HG03558 (cell line): Measurements from ENCODE around the gene MME.

ENCODE experiments used
- ATAC-seq: cut with Tn5 transposase; IDR thresholded peaks from one replicate; pipeline ENCODE4 v1.9.1; 2021; ENCODE audit warnings: moderate number of reproducible peaks; ENCODE audit not compliant: unreplicated experiment; ENCODE audit errors: extremely low read depth

Gene MME

GRCh38 chr3:155227141-155227540 lies 147.0 kb downstream of the MME start:
- no peak for ATAC-seq

- no peak for ATAC-seq
Measured at GRCh38 chr3:155228676-155229075, 148.6 kb downstream of the MME start.

- ATAC-seq = no peak
Measured at GRCh38 chr3:155229086-155229485, 149.0 kb downstream of the MME start.

GRCh38 chr3:155230382-155230781 lies 150.3 kb downstream of the MME start:
- ATAC-seq = no peak

GRCh38 chr3:155231792-155232191 lies 151.7 kb downstream of the MME start:
- peak; percentile 48 for ATAC-seq

GRCh38 chr3:155232605-155233004 lies 152.5 kb downstream of the MME start:
- ATAC-seq = no peak

- ATAC-seq = no peak
Measured at GRCh38 chr3:155233213-155233612, 153.1 kb downstream of the MME start.
